Activated CD4-positive, alpha-beta T cell treated with anti-CD3 and anti-CD28 coated beads for 1 hour (primary cell): Measurements from ENCODE around the gene KRT72.
A peak's percentile ranks its signal among the peaks of the same experiment; 100 is the strongest.

Experiments used
- DNase-seq: peaks from one replicate; pipeline ENCODE4 v3.0.0-alpha.2; 2020

KRT72 gene

DNA sequence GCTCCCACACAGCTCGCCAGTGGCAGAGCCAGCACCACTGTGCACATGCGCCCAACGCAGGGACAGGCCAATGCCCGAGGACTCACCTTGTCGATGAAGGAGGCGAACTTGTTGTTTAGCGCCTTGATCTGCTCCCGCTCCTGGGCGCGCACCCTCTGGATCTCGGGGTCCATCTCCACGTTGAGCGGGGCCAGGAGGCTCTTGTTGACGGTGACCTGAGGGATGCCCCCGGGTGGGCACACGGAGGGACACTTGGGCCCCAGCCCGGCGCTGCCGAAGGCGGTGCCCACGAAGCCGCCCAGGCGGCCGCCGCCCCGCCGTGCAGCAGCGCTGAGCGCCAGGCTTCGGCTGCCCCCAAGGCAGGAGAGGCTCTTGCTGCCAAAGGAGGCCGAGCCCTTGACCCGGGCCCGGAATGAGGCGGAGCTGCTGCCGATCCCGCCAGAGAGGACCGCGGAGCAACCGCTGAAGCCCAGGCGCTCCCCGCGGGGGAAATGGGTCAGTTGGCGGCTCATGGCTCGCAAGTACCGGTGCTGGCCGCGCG lies at the start of gene KRT72:
Gene KRT72 (minus strand): TSS at position 523 of the 541 bp plus-strand sequence. CDS start 11 bp downstream, at position 512.
- DNase-seq, result no peak

- no peak for DNase-seq
These were observed 49.3 kb upstream of the KRT72 start for GRCh38 chr12:52650520-52651081.

DNA sequence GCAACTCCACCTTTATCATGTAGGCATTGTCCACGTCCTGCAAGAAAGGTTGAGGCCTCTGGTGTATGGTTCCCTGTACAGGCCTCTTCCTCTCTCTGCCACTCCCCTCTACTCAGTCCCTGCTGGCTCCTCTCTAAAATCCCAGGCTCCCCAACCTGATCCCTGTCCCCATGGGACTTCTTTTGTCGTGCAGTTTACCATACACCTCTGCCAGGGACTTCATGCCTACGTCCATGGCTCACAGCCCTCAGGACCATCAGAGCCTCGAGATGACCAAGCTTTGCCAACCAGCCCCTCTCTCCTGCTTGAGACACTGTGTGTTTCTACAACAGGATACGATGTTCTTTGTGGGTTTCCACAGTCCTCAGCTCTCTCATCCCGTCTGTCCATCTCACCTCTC lies 47.8 kb upstream of the KRT72 start:
- no peak for DNase-seq

GRCh38 chr12:52648012-52648550 lies 46.8 kb upstream of the KRT72 start:
- no peak for DNase-seq

DNA sequence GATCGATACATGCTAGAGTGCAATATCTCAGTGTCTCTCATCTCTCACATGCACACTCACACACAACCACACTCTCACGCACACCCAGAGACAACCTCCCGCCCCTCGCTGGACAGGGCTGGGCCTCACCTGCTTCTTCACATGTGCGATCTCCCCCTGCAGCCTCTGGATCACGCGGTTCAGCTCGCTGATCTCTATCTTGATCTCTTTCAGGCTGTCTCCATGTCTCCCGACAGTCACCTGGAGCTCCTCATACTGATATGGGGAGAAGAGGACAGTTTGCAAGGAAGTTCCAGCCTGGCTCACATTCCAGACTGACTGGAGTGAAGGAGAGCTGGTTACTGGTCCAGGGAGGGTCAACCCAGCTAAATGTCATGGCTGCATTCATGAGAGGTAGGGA lies 46.3 kb upstream of the KRT72 start:
- no peak for DNase-seq

DNA sequence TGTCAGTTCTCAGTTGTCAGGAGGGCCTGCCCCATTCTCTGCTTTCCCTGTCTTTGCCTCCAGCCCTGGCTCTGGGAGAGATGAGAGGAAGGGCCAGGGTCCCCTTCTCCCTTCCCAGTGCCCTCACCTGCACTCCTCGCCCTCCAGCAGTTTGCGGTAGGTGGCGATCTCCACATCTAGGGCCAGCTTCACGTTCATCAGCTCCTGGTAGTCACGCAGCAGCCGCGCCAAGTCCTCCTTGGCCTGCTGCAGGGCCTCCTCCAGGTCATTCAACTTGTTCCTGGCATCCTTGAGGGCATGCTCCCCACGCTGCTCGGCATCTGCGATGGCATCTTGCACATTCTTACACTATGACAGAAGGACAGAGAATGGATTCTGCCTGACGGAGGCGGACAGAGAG lies 45.4 kb upstream of the KRT72 start:
- DNase-seq, result no peak

DNA sequence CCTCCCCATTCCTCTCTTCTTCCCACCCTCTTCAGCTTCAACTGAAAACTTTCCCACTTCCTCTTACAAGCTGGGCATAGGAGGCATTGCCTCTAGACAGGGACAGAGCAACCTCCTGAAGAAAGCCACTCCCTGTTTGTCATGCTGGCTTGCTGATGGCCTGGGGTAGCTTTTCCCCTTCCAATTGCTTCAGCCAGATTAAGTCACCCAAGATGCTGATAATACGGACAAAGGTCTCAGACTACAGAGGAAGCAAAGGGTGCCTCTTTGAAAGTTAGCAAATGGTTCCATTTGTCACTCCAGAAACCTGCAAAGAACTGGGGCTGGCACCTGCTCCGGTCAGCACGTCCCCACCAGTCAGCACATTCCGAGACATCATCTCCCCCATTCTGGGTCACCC lies 44.7 kb upstream of the KRT72 start:
- no peak for DNase-seq

- DNase-seq, result no peak
These were observed 44.0 kb upstream of the KRT72 start for GRCh38 chr12:52645120-52645761.

- DNase-seq, result no peak
These were observed 42.8 kb upstream of the KRT72 start for GRCh38 chr12:52644078-52644415.

DNA sequence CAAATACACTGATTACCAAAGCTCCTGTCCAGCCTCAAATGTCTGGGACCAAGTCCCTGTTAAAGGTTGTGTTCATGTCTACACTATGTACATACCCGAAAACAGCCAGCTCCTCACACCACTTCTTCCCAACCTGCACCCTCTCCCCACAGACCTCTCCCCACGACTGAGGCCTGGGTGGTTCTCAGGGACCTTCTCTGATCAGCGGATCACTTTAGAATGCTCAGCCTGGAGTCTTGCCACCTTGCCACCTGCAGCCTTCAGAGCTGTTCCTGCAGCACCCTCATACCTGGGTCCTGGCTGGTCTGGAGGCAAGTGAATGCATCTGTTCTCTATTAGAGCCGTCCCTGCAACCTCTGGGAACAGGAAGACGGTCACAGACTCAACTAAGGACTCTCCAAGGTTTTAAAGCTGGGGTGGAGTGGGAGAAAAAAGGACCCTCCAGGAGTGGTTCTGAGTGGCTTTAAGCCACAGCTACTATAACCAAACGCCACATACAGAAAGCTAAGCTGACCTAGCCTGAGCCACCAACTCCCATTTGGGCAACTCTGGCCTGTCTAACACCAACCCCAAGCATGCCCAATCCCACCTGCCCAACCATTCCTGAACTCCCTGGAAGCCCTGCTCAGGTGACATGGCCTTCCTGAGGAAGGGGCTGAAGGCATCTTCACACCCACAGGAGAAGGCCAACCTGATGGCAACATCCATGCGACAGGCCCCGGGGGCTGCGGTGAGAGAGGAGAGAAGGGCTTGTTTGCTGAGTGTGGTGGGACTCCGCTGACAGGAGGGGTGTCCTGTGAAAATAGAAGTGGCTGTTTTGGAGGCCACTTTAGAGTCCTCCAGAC lies 42.2 kb upstream of the KRT72 start:
- DNase-seq, result no peak

DNA sequence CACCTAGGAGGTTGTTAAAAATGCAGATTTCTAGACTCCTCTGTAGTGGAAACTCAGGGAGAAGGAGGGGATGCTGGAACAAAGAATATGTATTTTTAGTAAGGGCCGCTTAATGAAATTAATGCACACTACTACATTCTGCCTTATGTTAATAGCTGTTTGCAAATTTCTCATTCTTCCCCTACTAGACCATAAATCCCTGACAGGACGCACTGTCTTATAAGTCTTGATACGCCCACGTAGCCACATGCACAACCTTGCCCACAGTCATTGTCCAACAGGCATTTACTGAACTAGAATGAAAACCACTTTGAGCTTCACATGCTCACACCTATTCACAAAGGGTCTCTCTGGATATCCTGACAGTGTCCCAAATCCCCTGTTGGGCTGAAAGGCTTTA lies 40.2 kb upstream of the KRT72 start:
- DNase-seq, result no peak

- no peak for DNase-seq
These were observed 36.0 kb upstream of the KRT72 start for GRCh38 chr12:52637299-52637698.

GRCh38 chr12:52636592-52637258 lies 35.5 kb upstream of the KRT72 start:
- no peak for DNase-seq

- peak; percentile 4 for DNase-seq
These were observed 34.9 kb upstream of the KRT72 start for GRCh38 chr12:52636189-52636588.

DNA sequence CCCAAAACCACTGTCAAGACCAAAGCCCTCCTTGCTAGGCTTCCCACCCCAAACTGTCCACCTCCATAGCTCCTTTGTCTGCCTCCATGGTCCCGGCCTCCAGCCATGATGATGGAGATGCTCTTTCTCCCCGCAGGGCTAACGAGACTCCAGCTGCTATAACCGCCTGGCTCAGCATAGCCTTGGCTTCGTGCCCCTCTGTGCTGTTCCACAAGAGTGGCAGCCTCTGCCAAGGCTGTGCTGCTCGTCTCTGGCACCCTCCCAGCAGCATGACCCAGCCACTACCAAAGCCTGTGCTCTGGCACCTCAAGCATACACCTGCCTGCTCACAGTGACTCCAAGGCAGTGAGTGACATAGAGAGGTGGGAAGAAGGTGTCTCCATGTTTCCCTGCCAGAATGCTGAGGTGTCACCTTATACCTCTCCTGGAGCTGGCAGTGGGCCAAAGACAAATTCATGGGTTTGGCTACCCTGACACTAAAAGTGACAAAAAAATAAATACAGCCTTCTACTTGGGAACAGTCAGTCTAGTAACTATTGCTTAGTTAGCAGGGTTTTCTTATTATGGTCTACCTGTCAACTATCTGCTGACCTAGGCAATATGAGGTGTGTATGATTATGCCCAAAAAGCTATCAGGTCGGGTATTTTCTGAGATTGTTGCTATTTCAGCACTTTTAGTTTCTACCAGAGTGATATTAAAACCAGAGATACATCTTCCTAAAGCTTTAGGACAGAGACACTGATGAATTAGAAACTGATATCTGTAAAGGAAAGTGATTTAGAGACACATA lies 33.2 kb upstream of the KRT72 start:
- DNase-seq, result peak; percentile 2

DNA sequence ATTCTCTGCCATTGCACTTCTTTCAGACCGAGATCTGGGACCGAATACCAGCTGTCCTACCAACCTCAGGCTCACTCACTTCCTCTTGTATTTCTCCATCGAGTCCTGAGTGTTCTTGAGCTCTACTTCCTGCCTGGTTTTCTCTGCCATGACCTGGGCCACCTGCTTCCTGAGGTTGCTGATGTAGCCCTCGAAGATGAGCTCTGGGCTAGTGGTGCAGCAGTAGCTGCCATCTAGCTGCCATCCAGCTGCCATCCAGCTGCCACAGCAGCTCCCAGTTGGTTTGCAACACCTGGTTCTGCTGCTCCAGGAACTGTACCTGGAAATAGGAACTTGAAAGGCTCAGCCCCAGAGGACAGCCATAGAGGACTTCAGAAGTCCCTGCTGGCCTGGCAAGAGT lies 32.1 kb upstream of the KRT72 start:
- DNase-seq, result peak; percentile 7

DNA sequence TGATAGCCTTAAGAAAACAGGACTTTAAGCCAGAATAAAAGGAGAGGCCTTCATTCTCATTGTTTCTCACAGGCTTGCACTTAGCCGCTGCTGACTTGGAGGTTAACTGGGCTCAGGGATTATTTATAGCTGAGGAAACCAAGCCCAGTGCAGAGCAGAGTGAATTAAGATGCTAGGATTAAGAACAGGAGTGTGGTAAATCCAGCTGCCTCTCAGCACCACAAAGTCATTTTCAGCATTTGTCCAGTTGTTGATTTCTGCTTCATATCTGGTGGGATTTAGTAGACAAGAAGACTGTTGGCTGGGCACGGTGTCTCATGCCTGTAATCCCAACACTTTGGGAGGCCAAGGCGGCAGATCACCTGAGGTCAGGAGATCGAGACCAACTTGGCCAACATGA lies 31.4 kb upstream of the KRT72 start:
- no peak for DNase-seq

DNA sequence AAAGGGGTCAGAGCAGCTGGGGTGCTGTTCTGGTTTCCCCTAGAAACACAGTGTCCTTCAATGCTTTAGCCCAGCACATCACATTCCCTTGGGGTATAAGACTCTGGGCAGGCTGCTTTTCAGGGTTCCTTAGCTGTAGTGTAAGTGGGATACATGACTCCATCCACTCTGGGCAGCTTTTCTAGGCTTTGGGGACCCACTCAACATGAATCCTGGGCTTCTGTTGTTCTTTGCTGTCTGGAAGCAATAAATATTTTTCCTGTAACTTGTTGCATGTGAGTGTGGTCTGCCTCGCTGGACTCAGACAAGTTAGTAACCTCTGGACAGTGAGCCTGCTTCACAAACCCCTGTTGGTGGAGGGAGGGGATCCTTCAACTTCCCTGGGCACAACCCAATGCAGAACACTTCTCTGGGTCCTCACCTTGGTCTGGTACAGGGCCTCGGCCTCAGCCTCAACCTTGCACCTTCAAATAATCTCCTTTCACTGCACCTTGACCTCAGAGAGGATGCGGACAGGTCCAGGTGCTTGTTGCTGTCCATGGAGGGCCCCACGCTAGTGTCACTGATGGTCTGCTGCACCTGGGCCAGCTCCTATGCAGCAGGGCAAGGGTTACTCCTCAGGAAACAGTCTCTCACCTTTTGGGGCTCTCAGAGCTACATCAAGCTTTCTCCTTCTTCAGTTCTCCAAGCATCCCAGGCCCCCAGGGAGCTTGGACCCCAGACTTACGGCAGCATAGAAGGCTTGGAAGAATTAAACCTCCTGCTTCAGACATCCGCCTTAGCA lies 30.6 kb upstream of the KRT72 start:
- peak; percentile 2 for DNase-seq

DNA sequence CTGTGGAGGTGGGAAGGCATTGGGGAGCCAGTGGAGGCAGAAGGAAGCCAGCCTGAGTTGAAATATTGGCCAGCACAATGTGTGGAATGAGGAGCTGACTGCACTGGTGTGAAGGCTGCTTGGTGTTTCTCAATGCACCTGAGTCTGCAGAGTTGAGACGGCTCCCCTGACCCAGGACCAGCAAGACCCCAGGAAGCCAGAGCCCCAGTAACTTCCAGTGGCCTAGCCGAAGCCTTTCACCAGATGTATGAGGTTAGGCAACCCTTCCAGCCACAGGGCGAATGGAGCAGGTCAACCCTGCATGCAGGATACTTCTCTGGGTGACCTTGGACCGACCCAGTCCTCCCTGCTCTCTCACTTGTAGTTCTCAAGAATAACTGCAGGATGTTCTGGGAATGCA lies 30.0 kb upstream of the KRT72 start:
- peak; percentile 4 for DNase-seq

GRCh38 chr12:52630599-52631200 lies 29.4 kb upstream of the KRT72 start:
- DNase-seq, result peak; percentile 4

DNA sequence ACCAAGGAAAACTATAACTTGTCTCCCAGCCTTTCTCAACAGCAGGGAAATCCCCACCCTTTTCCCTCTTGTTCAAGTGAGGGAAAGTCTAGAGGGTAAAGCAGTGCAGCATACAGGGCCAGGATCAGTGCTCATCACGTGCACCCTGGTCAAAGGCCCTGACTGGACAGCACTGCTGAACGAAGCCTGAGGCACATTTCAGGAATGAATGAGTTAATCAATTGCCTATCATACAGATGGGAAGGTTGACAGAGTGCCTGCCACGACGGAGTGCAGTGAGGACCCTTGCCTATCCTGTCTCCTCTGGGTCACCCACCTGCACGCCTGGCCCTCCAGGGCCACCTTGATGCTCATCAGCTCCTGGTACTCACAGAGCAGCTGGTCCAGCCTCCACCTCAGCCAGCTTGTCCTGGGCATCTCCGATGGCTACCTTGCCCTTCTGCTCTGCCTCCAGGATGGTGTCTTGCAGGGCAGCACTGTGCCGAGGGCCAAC lies 28.8 kb upstream of the KRT72 start:
- DNase-seq, result peak; percentile 5
